Esophagus squamous epithelium (tissue), 4 donors: ENCODE measurements around the gene PKIG.

Experiments
- CTCF ChIP-seq, 6 experiments: fragments of 450-650 bp in 4 of 6; fragments of 200-600 bp in 2 of 6; sonication (generic) in 2 of 6; IDR thresholded peaks; one replicate each; pipeline ENCODE4 v1.5.1; 2016 to 2019; ENCODE audit warnings: antibody characterized with exemption in 6 of 6, mild to moderate bottlenecking in 4 of 6, moderate library complexity in 4 of 6
- POLR2A ChIP-seq, 4 donors: fragments of 450-650 bp; IDR thresholded peaks; one replicate each; pipeline ENCODE4 v1.6.1; 2017; ENCODE audit warnings: antibody characterized with exemption in 4 of 4, mild to moderate bottlenecking in 4 of 4, moderate library complexity in 3 of 4

DNA sequence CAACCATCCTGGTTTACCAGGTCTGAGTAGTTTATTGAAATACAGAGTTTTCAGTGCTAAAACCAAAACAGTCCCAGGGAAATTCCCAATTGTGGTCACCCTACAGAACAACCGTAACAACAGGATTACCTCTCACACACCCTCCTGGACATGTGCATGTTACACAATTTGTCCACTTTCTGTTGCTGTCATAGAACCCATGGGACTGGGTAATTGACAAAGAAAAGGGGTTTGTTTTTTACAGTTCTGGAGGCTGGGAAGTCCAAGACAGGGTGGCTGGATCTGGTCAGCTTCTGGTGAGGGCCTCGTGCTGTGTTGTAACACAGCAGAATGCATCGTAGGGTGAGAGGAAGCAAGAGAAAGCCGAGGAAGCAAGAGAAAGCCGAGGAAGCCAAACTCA lies 78.2 kb downstream of the PKIG start:
- TF ChIP-seq POLR2A (IDR thresholded peaks at IDR 0.05) (no peak), CTCF (IDR thresholded peaks at IDR 0.05) (no peak)
